ENCODE data around the gene ALG14.

Gene ALG14

DNA sequence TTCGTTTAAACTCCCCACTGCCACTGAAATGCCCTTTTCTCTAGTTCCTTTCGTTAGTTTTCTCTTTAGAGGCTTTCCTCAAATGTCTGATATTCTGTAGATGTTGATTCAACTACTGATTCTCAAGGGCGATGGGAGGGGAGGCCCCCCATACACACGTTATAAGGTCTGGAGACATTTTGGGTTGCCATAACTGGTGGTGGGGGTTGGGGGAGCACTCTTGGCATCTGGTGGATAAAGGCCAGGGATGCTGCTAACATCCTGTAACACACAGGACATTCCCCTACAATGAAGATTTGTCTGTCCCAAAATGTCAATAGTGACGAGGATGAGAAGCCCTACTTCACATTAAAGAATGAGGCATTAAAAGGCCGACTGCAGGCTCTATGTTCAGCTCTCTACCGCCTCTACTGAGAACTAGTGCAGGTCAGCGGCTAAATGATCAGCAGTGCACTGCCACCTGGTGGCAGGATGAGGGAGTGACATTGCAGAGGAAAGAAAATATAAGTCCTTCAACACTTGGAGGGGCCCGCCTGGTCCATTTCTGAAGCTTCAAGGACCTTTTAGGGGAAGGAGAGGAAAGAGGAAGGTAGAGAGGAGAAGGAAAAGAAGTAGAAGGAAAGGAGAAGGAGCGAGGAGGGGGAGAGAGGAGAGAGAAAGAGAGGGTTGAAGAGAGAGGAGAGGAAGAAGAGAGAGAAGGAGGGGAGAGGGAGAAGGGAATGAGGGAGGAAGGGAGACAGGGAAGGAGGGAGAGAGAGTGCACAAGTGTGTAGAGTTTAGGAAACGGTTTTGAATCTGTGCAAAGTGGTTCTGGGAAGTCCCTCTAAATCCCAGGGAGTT, 29.4 kb downstream of the ALG14 start:
- TF ChIP-seq, protein P1, sequence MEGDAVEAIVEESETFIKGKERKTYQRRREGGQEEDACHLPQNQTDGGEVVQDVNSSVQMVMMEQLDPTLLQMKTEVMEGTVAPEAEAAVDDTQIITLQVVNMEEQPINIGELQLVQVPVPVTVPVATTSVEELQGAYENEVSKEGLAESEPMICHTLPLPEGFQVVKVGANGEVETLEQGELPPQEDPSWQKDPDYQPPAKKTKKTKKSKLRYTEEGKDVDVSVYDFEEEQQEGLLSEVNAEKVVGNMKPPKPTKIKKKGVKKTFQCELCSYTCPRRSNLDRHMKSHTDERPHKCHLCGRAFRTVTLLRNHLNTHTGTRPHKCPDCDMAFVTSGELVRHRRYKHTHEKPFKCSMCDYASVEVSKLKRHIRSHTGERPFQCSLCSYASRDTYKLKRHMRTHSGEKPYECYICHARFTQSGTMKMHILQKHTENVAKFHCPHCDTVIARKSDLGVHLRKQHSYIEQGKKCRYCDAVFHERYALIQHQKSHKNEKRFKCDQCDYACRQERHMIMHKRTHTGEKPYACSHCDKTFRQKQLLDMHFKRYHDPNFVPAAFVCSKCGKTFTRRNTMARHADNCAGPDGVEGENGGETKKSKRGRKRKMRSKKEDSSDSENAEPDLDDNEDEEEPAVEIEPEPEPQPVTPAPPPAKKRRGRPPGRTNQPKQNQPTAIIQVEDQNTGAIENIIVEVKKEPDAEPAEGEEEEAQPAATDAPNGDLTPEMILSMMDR (IDR thresholded peaks at IDR 0.05; ENCODE audit: low read depth, low read length, missing control alignments): peak; percentile 91
- no peak overlapping the region for H3K4me3 ChIP-seq (ENCODE audit: low read depth, low read length)
- peak; percentile 41 for DNase-seq (ENCODE audit: low read depth)

DNA sequence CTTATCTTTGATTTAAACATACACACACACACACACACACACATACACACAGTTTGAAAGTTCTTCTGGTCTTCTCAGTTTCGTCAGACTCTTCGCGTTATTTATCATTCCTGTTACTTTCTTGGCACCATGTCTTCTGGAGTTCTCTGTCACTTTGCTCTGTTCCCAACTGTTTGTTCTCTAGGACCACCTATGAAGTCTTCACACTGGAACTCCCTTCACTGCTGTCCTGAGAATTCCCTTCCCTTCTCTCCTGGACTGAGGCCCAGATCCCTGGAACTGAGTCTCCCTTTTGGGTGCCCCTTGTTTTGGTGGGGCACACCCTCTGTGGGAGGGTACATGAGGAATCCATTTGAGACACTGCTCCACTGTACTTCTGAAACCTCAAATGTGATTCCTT, 30.5 kb downstream of the ALG14 start:
- TF ChIP-seq, protein P1 (IDR thresholded peaks at IDR 0.05; ENCODE audit: low read depth, low read length, missing control alignments): no peak
- no peak overlapping the region for H3K4me3 ChIP-seq (ENCODE audit: low read depth, low read length)
- no peak for DNase-seq (ENCODE audit: low read depth)

DNA sequence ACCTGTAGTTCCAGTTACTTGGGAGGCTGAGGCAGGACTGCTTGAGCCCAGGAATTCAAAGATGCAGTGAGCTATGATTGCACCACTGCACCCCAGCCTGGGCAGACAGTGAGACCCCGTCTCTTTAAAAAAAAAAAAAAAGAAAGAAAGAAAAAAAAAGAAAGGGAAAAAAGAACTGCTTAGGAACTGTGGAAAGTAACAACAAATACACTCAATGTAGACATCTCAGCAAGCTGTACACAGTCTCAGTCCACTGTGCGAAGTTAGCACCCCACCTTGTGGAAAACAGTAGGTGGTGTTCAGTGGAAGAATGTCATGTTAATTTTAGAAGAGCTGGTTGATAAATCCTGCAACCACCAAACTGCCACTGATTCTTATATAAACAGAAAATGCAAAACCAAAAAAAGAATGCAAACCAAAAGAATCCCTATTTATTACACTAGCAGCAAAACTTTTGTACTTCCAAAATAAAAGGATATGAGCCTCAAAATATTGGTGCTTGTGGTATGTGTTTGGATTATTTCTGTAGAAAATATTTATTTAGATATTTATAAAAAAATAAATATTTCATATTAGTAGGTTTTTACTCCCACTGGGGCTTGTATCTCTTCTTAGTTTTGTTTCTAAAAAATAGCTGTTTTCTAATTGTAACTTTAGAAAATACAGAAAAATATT, 31.1 kb downstream of the ALG14 start:
- TF ChIP-seq, protein P1 (IDR thresholded peaks at IDR 0.05; ENCODE audit: low read depth, low read length, missing control alignments): peak; percentile 46
- H3K4me3 ChIP-seq (ENCODE audit: low read depth, low read length): no peak overlapping the region
- DNase-seq (ENCODE audit: low read depth): no peak

DNA sequence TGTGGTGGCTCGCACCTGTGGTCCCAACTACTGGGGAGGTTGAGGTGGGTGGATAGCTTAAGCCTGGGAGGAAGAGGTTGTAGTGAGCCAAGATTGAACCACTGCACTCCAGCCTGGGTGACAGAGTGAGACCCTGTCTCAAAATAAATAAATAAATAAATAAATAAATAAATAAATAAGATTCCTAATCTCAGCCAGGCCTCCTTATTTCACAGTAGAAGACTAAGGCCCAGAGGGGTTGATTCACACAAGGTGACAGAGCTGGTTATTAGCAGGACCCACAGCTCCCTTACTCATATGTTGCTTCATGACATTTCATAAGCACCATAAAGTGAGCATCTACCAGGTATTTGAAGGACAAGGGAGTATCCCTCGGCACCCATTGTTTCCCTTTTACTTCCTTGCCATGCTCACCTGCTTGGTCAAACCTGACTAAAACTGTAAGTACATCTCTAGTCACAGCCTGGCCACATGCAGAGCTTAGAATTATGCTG, 32.7 kb downstream of the ALG14 start:
- DNase-seq (ENCODE audit: low read depth): no peak
- TF ChIP-seq, protein P1 (IDR thresholded peaks at IDR 0.05; ENCODE audit: low read depth, low read length, missing control alignments): no peak
- no peak overlapping the region for H3K4me3 ChIP-seq (ENCODE audit: low read depth, low read length)

DNA sequence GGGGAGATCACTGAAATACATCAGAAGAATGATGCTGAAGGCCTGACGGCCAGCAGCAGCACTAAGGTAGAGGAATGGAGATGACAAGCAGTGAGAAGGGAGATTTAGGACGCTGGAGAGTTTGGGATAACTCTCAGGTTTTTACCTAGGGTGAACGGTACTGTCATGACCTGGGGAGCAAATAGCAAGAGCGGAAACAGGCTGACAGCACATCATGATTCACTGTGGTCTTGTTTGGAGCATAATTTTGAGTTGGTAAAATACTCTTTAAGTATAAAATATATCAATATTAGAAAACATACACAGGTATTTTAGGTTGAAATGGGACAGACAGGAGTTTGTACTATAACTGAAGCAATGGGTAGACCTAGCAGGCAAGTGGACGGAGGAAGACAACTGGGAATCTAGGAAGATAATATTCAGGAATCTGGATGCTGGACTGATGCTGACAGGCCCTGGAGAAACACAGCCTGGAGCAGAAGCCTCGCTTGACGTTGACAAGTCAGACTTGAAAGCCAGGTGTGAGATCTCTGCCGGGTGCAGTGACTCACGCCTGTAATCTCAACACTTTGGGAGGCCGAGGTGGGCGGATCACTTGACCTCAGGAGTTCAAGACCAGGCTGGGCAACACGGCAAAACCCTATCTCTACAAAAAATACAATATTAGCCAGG, 33.3 kb downstream of the ALG14 start:
- TF ChIP-seq, protein P1 (IDR thresholded peaks at IDR 0.05; ENCODE audit: low read depth, low read length, missing control alignments): no peak
- H3K4me3 ChIP-seq (ENCODE audit: low read depth, low read length): no peak overlapping the region
- no peak for DNase-seq (ENCODE audit: low read depth)

DNA sequence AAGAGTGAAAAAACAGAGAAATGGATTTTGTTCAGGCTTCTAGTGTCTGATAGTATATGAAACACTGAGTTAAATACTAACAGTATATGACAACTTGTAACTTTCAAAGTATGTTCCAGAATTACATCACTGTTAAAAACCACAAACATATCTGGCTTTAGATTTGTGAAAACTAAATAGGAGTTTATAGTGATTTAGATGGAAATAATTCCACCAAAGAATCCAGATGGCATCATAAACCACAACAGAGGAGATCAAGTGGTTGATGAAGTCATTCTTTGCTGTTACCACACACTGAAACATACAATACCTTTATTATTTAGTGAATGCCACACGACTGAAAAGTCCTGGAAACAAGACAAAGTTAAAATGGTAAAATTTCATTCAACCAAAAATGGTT, 37.2 kb downstream of the ALG14 start:
- no peak for DNase-seq (ENCODE audit: low read depth)
- no peak overlapping the region for H3K4me3 ChIP-seq (ENCODE audit: low read depth, low read length)
- TF ChIP-seq, protein P1 (IDR thresholded peaks at IDR 0.05; ENCODE audit: low read depth, low read length, missing control alignments): no peak
